CD14-positive monocyte (primary cell): ENCODE results near the gene CDA. TPM values are rescaled to one million over a fixed set of nuclear protein-coding genes. Genes with fewer than 3 reads are reported as not detected.
A peak's percentile ranks its signal among the peaks of the same experiment; 100 is the strongest.

Experiments used
- DNase-seq, 3 donors: peaks; one replicate each; pipeline ENCODE4 v3.0.0-alpha.2; 2011 to 2022
- H2AFZ ChIP-seq: 2 replicates; pipeline ENCODE4 v1.6.0; 2012; ENCODE audit warnings: mild to moderate bottlenecking, low read depth, low read length, inconsistent platforms; ENCODE audit not compliant: insufficient read depth, poor library complexity, severe bottlenecking
- H3K27ac ChIP-seq, 2 donors: 1 replicate in 1 of 2; 2 replicates in 1 of 2; pipeline ENCODE4 v1.5.1; 2012 to 2013; ENCODE audit warnings: low read length in 2 of 2, control low read depth in 1 of 2, inconsistent platforms in 1 of 2, low read depth in 1 of 2, mild to moderate bottlenecking in 1 of 2
- H3K27me3 ChIP-seq, 2 donors: one replicate each; pipeline versions ENCODE4 v1.6.0 to v1.6.1; 2011 to 2013; ENCODE audit warnings: low read length in 2 of 2; ENCODE audit not compliant: control insufficient read depth in 2 of 2, insufficient read depth in 2 of 2
- H3K36me3 ChIP-seq, 2 donors: replicated peaks in 1 of 2; 1 replicate in 1 of 2; 2 replicates in 1 of 2; pipeline versions ENCODE4 v1.5.1 to v1.6.1; 2012 to 2013; ENCODE audit warnings: low read length in 2 of 2, control low read depth in 1 of 2, inconsistent platforms in 1 of 2, mild to moderate bottlenecking in 1 of 2; ENCODE audit not compliant: insufficient read depth in 2 of 2, control insufficient read depth in 1 of 2
- H3K4me1 ChIP-seq, 2 donors: 1 replicate in 1 of 2; 2 replicates in 1 of 2; pipeline versions ENCODE4 v1.5.1 to v1.6.1; 2012 to 2013; ENCODE audit warnings: low read length in 2 of 2, control low read depth in 1 of 2, inconsistent platforms in 1 of 2, mild to moderate bottlenecking in 1 of 2, moderate library complexity in 1 of 2; ENCODE audit not compliant: insufficient read depth in 2 of 2, control insufficient read depth in 1 of 2
- H3K4me2 ChIP-seq: replicated peaks from 2 replicates; pipeline ENCODE3; 2012; ENCODE audit warnings: low read length, moderate library complexity, mild to moderate bottlenecking; ENCODE audit not compliant: poor library complexity, severe bottlenecking; ENCODE audit errors: extremely low read depth
- H3K4me3 ChIP-seq, 3 experiments: fragments of 200-600 bp in 1 of 3; sonication (generic) in 1 of 3; replicated peaks in 1 of 3; 1 replicate in 2 of 3; 2 replicates in 1 of 3; pipeline ENCODE4 v1.5.1; 2011 to 2013; ENCODE audit warnings: low read length in 3 of 3, mild to moderate bottlenecking in 3 of 3, control low read depth in 2 of 3, low read depth in 2 of 3, inconsistent platforms in 1 of 3, moderate library complexity in 1 of 3
- H3K79me2 ChIP-seq: 2 replicates; pipeline ENCODE4 v1.6.0; 2012; ENCODE audit warnings: mild to moderate bottlenecking, control low read depth, inconsistent platforms, low read length, moderate library complexity; ENCODE audit not compliant: insufficient read depth
- H3K9ac ChIP-seq: 2 replicates; pipeline ENCODE4 v1.6.0; 2017; ENCODE audit warnings: low read length, mild to moderate bottlenecking; ENCODE audit not compliant: insufficient read depth, poor library complexity, severe bottlenecking
- H3K9me3 ChIP-seq, 2 donors: replicated peaks in 1 of 2; 1 replicate in 1 of 2; 2 replicates in 1 of 2; pipeline versions ENCODE4 v1.5.1 to v1.6.1; 2012 to 2013; ENCODE audit warnings: low read length in 2 of 2, control low read depth in 1 of 2; ENCODE audit not compliant: control insufficient read depth in 1 of 2, insufficient read depth in 1 of 2
- H4K20me1 ChIP-seq: 2 replicates; pipeline ENCODE4 v1.6.0; 2012; ENCODE audit warnings: mild to moderate bottlenecking, low read length, control low read depth, moderate library complexity; ENCODE audit not compliant: insufficient read depth
- H3K27ac Mint-ChIP-seq, 7 donors: one replicate each; pipeline ENCODE4 v1.8.0; 2020; ENCODE audit warnings: mild to moderate bottlenecking in 7 of 7, mixed read lengths in 7 of 7, moderate library complexity in 6 of 7, inconsistent platforms in 2 of 7
- H3K27me3 Mint-ChIP-seq, 3 donors: one replicate each; pipeline ENCODE4 v1.8.0; 2021 to 2022; ENCODE audit warnings: low read depth in 3 of 3, mild to moderate bottlenecking in 3 of 3, mixed read lengths in 3 of 3, moderate library complexity in 3 of 3, inconsistent platforms in 1 of 3
- H3K36me3 Mint-ChIP-seq, 2 donors: one replicate each; pipeline ENCODE4 v1.8.0; 2020; ENCODE audit warnings: mixed read lengths in 2 of 2, inconsistent platforms in 1 of 2, mild to moderate bottlenecking in 1 of 2
- H3K4me1 Mint-ChIP-seq: one replicate; pipeline ENCODE4 v1.8.0; 2020; ENCODE audit warnings: mild to moderate bottlenecking, mixed read lengths
- H3K4me3 Mint-ChIP-seq, 2 donors: one replicate each; pipeline ENCODE4 v1.8.0; 2020; ENCODE audit warnings: mild to moderate bottlenecking in 2 of 2, mixed read lengths in 2 of 2, moderate library complexity in 1 of 2
- H3K9me3 Mint-ChIP-seq, 7 donors: one replicate each; pipeline ENCODE4 v1.8.0; 2020 to 2022; ENCODE audit warnings: mixed read lengths in 7 of 7, mild to moderate bottlenecking in 6 of 7, moderate library complexity in 6 of 7, inconsistent platforms in 2 of 7
- CTCF ChIP-seq: fragments of 200-600 bp; IDR thresholded peaks from one replicate; pipeline ENCODE4 v1.8.0; 2022; ENCODE audit warnings: antibody characterized with exemption, mild to moderate bottlenecking
- WGBS: methylation state at CpG from one replicate; pipeline ENCODE4 v1.1.5; 2013; ENCODE audit warnings: missing lambda C conversion rate; ENCODE audit not compliant: insufficient coverage; 5-methylcytosine and 5-hydroxymethylcytosine counted together
- intact Hi-C, 2 donors: fragments of 100-400 bp; cut with micrococcal nuclease; formaldehyde crosslinking; loops; one replicate each; pipeline versions ENCODE4 v1.15.0 to v1.15.1; 2023
- polyA plus RNA-seq, 3 donors: library from polyadenylated mRNA; depleted of rRNA in 1 of 3; unstranded in 2 of 3; stranded (reverse) in 1 of 3; fragments of 300-500 nt in 2 of 3; fragments of >200 nt in 1 of 3; fragmentation: Illumina TruSeq in 2 of 3; gene quantifications; 1 replicate in 2 of 3; 2 replicates in 1 of 3; pipeline ENCODE4 v1.2.3, GENCODE V29; 2012 to 2021

CDA gene
- polyA plus RNA-seq, 3 donors = 113 to 348 (median 217) TPM

DNA sequence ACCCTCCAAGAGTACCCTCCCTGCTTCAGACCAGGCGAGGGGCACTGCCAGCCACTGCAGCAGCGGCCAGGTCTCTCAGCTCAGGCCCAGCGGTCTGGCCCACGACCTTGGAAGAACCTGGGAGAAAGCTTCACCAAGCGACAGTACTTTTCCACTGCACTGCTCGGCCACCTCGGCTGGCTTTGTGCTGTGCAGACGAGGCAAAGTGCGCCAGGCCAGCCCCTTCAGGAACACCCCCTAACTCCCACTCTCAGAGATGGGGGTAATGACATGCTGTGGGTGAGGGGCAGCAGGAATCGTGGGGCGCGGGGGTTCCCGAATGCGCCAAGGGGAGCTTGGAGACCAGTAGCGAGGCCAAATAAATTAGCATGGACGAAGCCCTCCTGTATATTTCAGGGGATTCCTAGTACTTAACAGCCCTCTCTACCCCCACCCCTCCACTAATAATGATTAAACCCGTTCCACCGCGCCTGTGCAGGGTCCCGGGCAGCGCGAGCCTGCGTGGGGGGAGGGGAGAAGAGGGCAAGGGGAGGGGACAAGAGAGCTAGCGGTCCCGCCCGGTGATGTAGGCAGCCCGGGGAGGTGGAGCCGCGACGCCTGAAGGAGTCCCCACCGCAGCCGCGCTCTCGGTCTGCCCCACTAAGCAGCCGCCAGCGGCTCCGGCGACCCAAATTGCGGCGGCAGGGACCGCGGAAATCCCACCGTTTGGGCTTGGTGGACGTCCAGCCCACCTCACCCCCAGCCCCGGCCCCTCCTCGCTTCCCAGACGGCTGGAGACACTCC is 36.8 kb upstream of the CDA start, which contains the start of gene FAM43B:
TSS of gene FAM43B (plus strand) at position 629 of the 783 bp plus-strand sequence. CDS start 401 bp downstream, outside the sequence.
- no peak within 1 kb of the TSS for H3K4me3 ChIP-seq
- Mint-ChIP-seq H3K36me3 (peaks cover 0 to 2% of the 10 kb centered on the region in 2 donors), H3K27me3 (peaks cover 48 to 59% (median 55%) of the 10 kb centered on the region in 3 donors), H3K4me1 (peaks cover 5% of the 10 kb centered on the region), H3K9me3 (peaks cover 0 to 18% (median 6%) of the 10 kb centered on the region in 7 donors), H3K27ac (no peak within 1 kb of the TSS), H3K4me3 (peak within 1 kb of the TSS in 1 of 2 donors; percentile 75)
- no peak within 1 kb of the TSS for H3K27ac ChIP-seq
- no peak within 1 kb of the TSS for H2AFZ ChIP-seq
- H3K27me3 ChIP-seq = peaks cover 41 to 61% of the 10 kb centered on the region in 2 donors
- 3% methylated on average over 34 of the region's 47 CpGs for WGBS
- intact Hi-C loops = no loop called here
- no peak within 1 kb of the TSS for H3K4me2 ChIP-seq
- TF ChIP-seq CTCF = no peak
- H3K79me2 ChIP-seq = no peaks in the 10 kb centered on the region
- H4K20me1 ChIP-seq = no peaks in the 10 kb centered on the region
- no peaks in the 10 kb centered on the region for H3K36me3 ChIP-seq
- no peak for DNase-seq
- H3K9ac ChIP-seq = no peak within 1 kb of the TSS
- H3K4me1 ChIP-seq = no peaks in the 10 kb centered on the region
- peaks cover 3 to 15% of the 10 kb centered on the region in 2 donors for H3K9me3 ChIP-seq

DNA sequence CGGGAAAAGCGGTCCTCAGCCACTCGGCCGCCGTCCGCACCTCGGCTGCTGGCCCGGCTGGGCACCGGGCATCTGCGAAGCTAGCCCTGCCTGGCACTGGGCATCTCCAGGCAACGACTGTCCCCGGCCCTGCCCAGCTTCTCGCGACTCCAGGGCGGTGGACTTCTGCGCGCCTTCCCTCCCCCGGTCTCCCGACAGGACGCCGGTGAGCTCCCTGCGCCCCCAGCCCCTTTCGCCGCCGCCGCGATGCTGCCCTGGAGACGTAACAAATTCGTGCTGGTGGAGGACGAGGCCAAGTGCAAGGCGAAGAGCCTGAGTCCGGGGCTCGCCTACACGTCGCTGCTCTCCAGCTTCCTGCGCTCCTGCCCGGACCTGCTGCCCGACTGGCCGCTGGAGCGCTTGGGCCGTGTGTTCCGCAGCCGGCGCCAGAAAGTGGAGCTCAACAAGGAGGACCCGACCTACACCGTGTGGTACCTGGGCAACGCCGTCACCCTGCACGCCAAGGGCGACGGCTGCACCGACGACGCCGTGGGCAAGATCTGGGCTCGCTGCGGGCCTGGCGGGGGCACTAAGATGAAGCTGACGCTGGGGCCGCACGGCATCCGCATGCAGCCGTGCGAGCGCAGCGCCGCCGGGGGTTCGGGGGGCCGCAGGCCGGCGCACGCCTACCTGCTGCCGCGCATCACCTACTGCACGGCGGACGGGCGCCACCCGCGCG is 36.0 kb upstream of the CDA start:
- Mint-ChIP-seq H3K27me3 (peaks cover 42 to 54% (median 52%) of the 10 kb centered on the region in 3 donors), H3K36me3 (peaks cover 0 to 2% of the 10 kb centered on the region in 2 donors), H3K4me1 (peaks cover 5% of the 10 kb centered on the region), H3K4me3 (peak overlapping the region in 1 of 2 donors; percentile 75), H3K27ac (no peak overlapping the region), H3K9me3 (peaks cover 0 to 12% (median 0%) of the 10 kb centered on the region in 7 donors)
- H3K9ac ChIP-seq = no peak overlapping the region
- no peaks in the 10 kb centered on the region for H3K79me2 ChIP-seq
- no peak overlapping the region for H3K27ac ChIP-seq
- H3K9me3 ChIP-seq = peaks cover 0 to 15% of the 10 kb centered on the region in 2 donors
- no peak overlapping the region for H3K4me2 ChIP-seq
- peaks cover 41 to 61% of the 10 kb centered on the region in 2 donors for H3K27me3 ChIP-seq
- intact Hi-C loops = no loop called here
- WGBS = 3% methylated on average over 82 of the region's 82 CpGs
- H2AFZ ChIP-seq = no peak overlapping the region
- no peaks in the 10 kb centered on the region for H3K36me3 ChIP-seq
- TF ChIP-seq CTCF = no peak
- H3K4me1 ChIP-seq = no peaks in the 10 kb centered on the region
- DNase-seq = no peak
- H3K4me3 ChIP-seq = no peak overlapping the region
- no peaks in the 10 kb centered on the region for H4K20me1 ChIP-seq
